GM23248 (cell line): ENCODE measurements around the gene SH3PXD2A. TPM values are rescaled to one million over a fixed set of nuclear protein-coding genes. Genes with fewer than 3 reads are reported as not detected.

Experiments
- DNase-seq: peaks from one replicate; pipeline ENCODE4 v3.0.0-alpha.2; 2015
- H2AFZ ChIP-seq: fragments of 200-600 bp; sonication (generic); 2 replicates; pipeline ENCODE4 v1.6.1; 2016; ENCODE audit warnings: antibody characterized with exemption
- H3F3A ChIP-seq: fragments of 200-600 bp; sonication (generic); 2 replicates; pipeline ENCODE4 v1.6.1; 2016; ENCODE audit warnings: mild to moderate bottlenecking, antibody characterized with exemption, mixed run types; ENCODE audit not compliant: insufficient read depth
- H3K27ac ChIP-seq: fragments of 200-600 bp; sonication (generic); 2 replicates; pipeline ENCODE4 v1.5.1; 2016; ENCODE audit warnings: mild to moderate bottlenecking
- H3K27me3 ChIP-seq: fragments of 200-600 bp; sonication (generic); replicated peaks from 2 replicates; pipeline ENCODE4 v1.6.1; 2016; ENCODE audit warnings: mild to moderate bottlenecking; ENCODE audit not compliant: insufficient read depth
- H3K36me3 ChIP-seq: fragments of 200-600 bp; sonication (generic); 2 replicates; pipeline ENCODE4 v1.6.1; 2016; ENCODE audit warnings: low read depth, mild to moderate bottlenecking
- H3K4me1 ChIP-seq: fragments of 200-600 bp; sonication (generic); 2 replicates; pipeline ENCODE4 v1.6.1; 2016; ENCODE audit warnings: mild to moderate bottlenecking; ENCODE audit not compliant: insufficient read depth
- H3K4me2 ChIP-seq: fragments of 200-600 bp; sonication (generic); one replicate; pipeline ENCODE4 v1.6.1; 2016; ENCODE audit warnings: mild to moderate bottlenecking; ENCODE audit not compliant: unreplicated experiment
- H3K4me3 ChIP-seq: fragments of 200-600 bp; sonication (generic); 2 replicates; pipeline ENCODE4 v1.5.1; 2016; ENCODE audit warnings: mild to moderate bottlenecking
- H3K79me2 ChIP-seq: fragments of 200-600 bp; sonication (generic); 2 replicates; pipeline ENCODE4 v1.6.1; 2016; ENCODE audit warnings: mild to moderate bottlenecking; ENCODE audit not compliant: insufficient read depth
- H3K9ac ChIP-seq: fragments of 200-600 bp; sonication (generic); 2 replicates; pipeline ENCODE4 v1.6.1; 2016; ENCODE audit warnings: mild to moderate bottlenecking
- H3K9me2 ChIP-seq: fragments of 200-600 bp; sonication (generic); 2 replicates; pipeline ENCODE4 v1.6.1; 2016; ENCODE audit warnings: mixed run types, mild to moderate bottlenecking, moderate library complexity; ENCODE audit not compliant: insufficient read depth
- H3K9me3 ChIP-seq: fragments of 200-600 bp; sonication (generic); one replicate; pipeline ENCODE4 v1.6.1; 2017; ENCODE audit warnings: low read depth
- H4K20me1 ChIP-seq: fragments of 200-600 bp; sonication (generic); 2 replicates; pipeline ENCODE4 v1.6.0; 2016; ENCODE audit not compliant: insufficient read depth
- EZH2 ChIP-seq: fragments of 200-600 bp; sonication (generic); IDR thresholded peaks from 2 replicates; pipeline ENCODE4 v1.6.1; 2018; ENCODE audit warnings: antibody characterized with exemption, mild to moderate bottlenecking; ENCODE audit not compliant: insufficient read depth, poor library complexity, severe bottlenecking
- EZH2phosphoT487 ChIP-seq: fragments of 200-600 bp; sonication (generic); IDR thresholded peaks from 2 replicates; pipeline ENCODE4 v1.6.1; 2018; ENCODE audit warnings: antibody characterized with exemption, moderate library complexity, mild to moderate bottlenecking, low read depth; ENCODE audit not compliant: insufficient read depth
- WGBS, 2 experiments: methylation state at CpG; one replicate each; pipeline ENCODE4 v1.1.6; 2015 to 2017; ENCODE audit warnings: low lambda C conversion rate in 2 of 2, low coverage in 1 of 2; ENCODE audit errors: missing lambda C conversion rate in 2 of 2; 5-methylcytosine and 5-hydroxymethylcytosine counted together
- in situ Hi-C: fragments of 300-500 bp; cut with MboI; formaldehyde crosslinking; loops from 2 replicates; pipeline ENCODE4 v1.15.0; 2020
- polyA plus RNA-seq: library from polyadenylated mRNA; unstranded; fragments of >200 nt; fragmentation: Nextera tagmentation; extraction: Ambion mirVana; gene quantifications from 2 replicates; pipeline ENCODE4 v1.2.1, GENCODE V29; 2016
- total RNA-seq: library from RNA; depleted of rRNA; stranded (reverse); fragments of >200 nt; shearing (Covaris generic); gene quantifications from 2 replicates; pipeline ENCODE4 v1.2.3, GENCODE V29; 2014

SH3PXD2A gene
- total and polyA plus RNA-seq, 2 experiments from 2014 or later = 34.0 to 58.0 TPM

- 79 to 82% methylated on average over 13 to 14 of the region's 15 CpGs for WGBS, 2 experiments
- Histone ChIP-seq H3K4me1 (no peaks in the 10 kb centered on the region), H4K20me1 (no peaks in the 10 kb centered on the region), H3K9me3 (no peaks in the 10 kb centered on the region), H3K9ac (no peak overlapping the region), H3K4me3 (no peak overlapping the region), H3K27me3 (peaks cover 8% of the 10 kb centered on the region), H3F3A (no peaks in the 10 kb centered on the region), H3K4me2 (no peak overlapping the region), H3K79me2 (no peaks in the 10 kb centered on the region), H3K27ac (no peak overlapping the region), H3K9me2 (no peaks in the 10 kb centered on the region), H3K36me3 (no peaks in the 10 kb centered on the region), H2AFZ (no peak overlapping the region)
- DNase-seq = no peak
- in situ Hi-C loops = no loop called here
- no peak for TF ChIP-seq EZH2
- TF ChIP-seq EZH2phosphoT487 = no peak
Observed at GRCh38 chr10:103578782-103579382, 276.5 kb downstream of the SH3PXD2A start.

- H3F3A ChIP-seq = no peaks in the 10 kb centered on the region
- TF ChIP-seq EZH2phosphoT487 (no peak), EZH2 (no peak)
- no peaks in the 10 kb centered on the region for H3K36me3 ChIP-seq
- H4K20me1 ChIP-seq = no peaks in the 10 kb centered on the region
- peaks cover 25% of the 10 kb centered on the region for H3K27me3 ChIP-seq
- no peaks in the 10 kb centered on the region for H3K4me1 ChIP-seq
- DNase-seq = no peak
- H3K79me2 ChIP-seq = no peaks in the 10 kb centered on the region
- H2AFZ ChIP-seq = no peak overlapping the region
- 58 to 69% methylated on average over 2 of the region's 2 CpGs for WGBS, 2 experiments
- H3K9ac ChIP-seq = no peak overlapping the region
- in situ Hi-C loops = no loop called here
- H3K27ac ChIP-seq = no peak overlapping the region
- no peaks in the 10 kb centered on the region for H3K9me2 ChIP-seq
- H3K9me3 ChIP-seq = no peaks in the 10 kb centered on the region
- H3K4me3 ChIP-seq = no peak overlapping the region
- no peak overlapping the region for H3K4me2 ChIP-seq
Observed at GRCh38 chr10:103576862-103577261, 278.5 kb downstream of the SH3PXD2A start.

- H3K4me2 ChIP-seq = no peak overlapping the region
- DNase-seq = no peak
- H3K27ac ChIP-seq = no peak overlapping the region
- in situ Hi-C loops = no loop called here
- H2AFZ ChIP-seq = no peak overlapping the region
- H3K79me2 ChIP-seq = no peaks in the 10 kb centered on the region
- no peaks in the 10 kb centered on the region for H4K20me1 ChIP-seq
- peaks cover 26% of the 10 kb centered on the region for H3K27me3 ChIP-seq
- no peak overlapping the region for H3K4me3 ChIP-seq
- no peaks in the 10 kb centered on the region for H3K4me1 ChIP-seq
- WGBS, 2 experiments = 89 to 100% methylated on average over 1 of the region's 1 CpG
- H3K9me2 ChIP-seq = no peaks in the 10 kb centered on the region
- no peaks in the 10 kb centered on the region for H3K9me3 ChIP-seq
- no peaks in the 10 kb centered on the region for H3F3A ChIP-seq
- no peak for TF ChIP-seq EZH2phosphoT487
- TF ChIP-seq EZH2 = no peak
- no peak overlapping the region for H3K9ac ChIP-seq
- no peaks in the 10 kb centered on the region for H3K36me3 ChIP-seq
Observed at GRCh38 chr10:103576076-103576471, 279.3 kb downstream of the SH3PXD2A start.

GRCh38 chr10:103575416-103576075 lies 279.8 kb downstream of the SH3PXD2A start:
- H2AFZ ChIP-seq = no peak overlapping the region
- no peaks in the 10 kb centered on the region for H3K36me3 ChIP-seq
- H3K9me3 ChIP-seq = no peaks in the 10 kb centered on the region
- no peak for DNase-seq
- H3K9me2 ChIP-seq = no peaks in the 10 kb centered on the region
- WGBS, 2 experiments = 71 to 72% methylated on average over 6 of the region's 6 CpGs
- no peak overlapping the region for H3K4me3 ChIP-seq
- H3K27me3 ChIP-seq = peaks cover 24% of the 10 kb centered on the region
- H4K20me1 ChIP-seq = no peaks in the 10 kb centered on the region
- in situ Hi-C loops = no loop called here
- no peaks in the 10 kb centered on the region for H3K79me2 ChIP-seq
- no peaks in the 10 kb centered on the region for H3K4me1 ChIP-seq
- no peaks in the 10 kb centered on the region for H3F3A ChIP-seq
- H3K4me2 ChIP-seq = no peak overlapping the region
- TF ChIP-seq EZH2 = no peak
- TF ChIP-seq EZH2phosphoT487 = no peak
- H3K27ac ChIP-seq = no peak overlapping the region
- H3K9ac ChIP-seq = no peak overlapping the region
